SK-N-SH treated with all-trans-retinoic acid at 6 μM for 48 hours (cell line): ENCODE measurements around the gene RSAD2.

Experiments used
- ATAC-seq: fragments of 200-7000 bp; cut with Tn5 transposase; 3 replicates; pipeline ENCODE4 v1.9.1; 2020; ENCODE audit warnings: mild to moderate bottlenecking, moderate library complexity
- BACH2 ChIP-seq: fragments of 250-450 bp; sonication (Bioruptor Pico); IDR thresholded peaks from 2 replicates; pipeline ENCODE4 v1.9.0; 2021; ENCODE audit warnings: mild to moderate bottlenecking, borderline replicate concordance
- CREB5 ChIP-seq: fragments of 250-450 bp; sonication (Bioruptor Pico); IDR thresholded peaks from 2 replicates; pipeline ENCODE4 v1.5.1; 2020; ENCODE audit warnings: low read depth, mild to moderate bottlenecking, moderate library complexity
- GLIS3 ChIP-seq: fragments of 250-450 bp; sonication (Bioruptor Pico); IDR thresholded peaks from 2 replicates; pipeline ENCODE4 v1.5.0; 2020; ENCODE audit warnings: mild to moderate bottlenecking, moderate library complexity
- ISL1 ChIP-seq: fragments of 250-450 bp; sonication (Bioruptor Pico); IDR thresholded peaks from 2 replicates; pipeline ENCODE4 v2.1.2; 2022; ENCODE audit warnings: mild to moderate bottlenecking, moderate library complexity
- OSR1 ChIP-seq: fragments of 250-450 bp; sonication (Bioruptor Pico); IDR thresholded peaks from 2 replicates; pipeline ENCODE4 v1.8.0; 2022; ENCODE audit warnings: moderate library complexity, mild to moderate bottlenecking, inconsistent platforms
- PPARA ChIP-seq: fragments of 250-450 bp; sonication (Bioruptor Pico); IDR thresholded peaks from 2 replicates; pipeline ENCODE4 v1.5.0; 2020; ENCODE audit warnings: mild to moderate bottlenecking, borderline replicate concordance
- RARB ChIP-seq: fragments of 250-450 bp; sonication (Bioruptor Pico); IDR thresholded peaks from 2 replicates; pipeline ENCODE4 v1.8.0; 2021; ENCODE audit warnings: mild to moderate bottlenecking, moderate library complexity
- SNAI2 ChIP-seq: fragments of 250-450 bp; sonication (Bioruptor Pico); IDR thresholded peaks from 2 replicates; pipeline ENCODE4 v1.5.0; 2020; ENCODE audit warnings: mild to moderate bottlenecking, moderate library complexity
- TCF4 ChIP-seq: fragments of 250-450 bp; sonication (Bioruptor Pico); IDR thresholded peaks from 2 replicates; pipeline ENCODE4 v1.8.0; 2021; ENCODE audit warnings: mild to moderate bottlenecking, moderate library complexity, borderline replicate concordance
- TOX ChIP-seq: fragments of 250-450 bp; sonication (Bioruptor Pico); IDR thresholded peaks from 2 replicates; pipeline ENCODE4 v1.8.0; 2021; ENCODE audit warnings: mild to moderate bottlenecking, moderate library complexity, borderline replicate concordance
- ZC3H10 ChIP-seq: fragments of 250-450 bp; sonication (Bioruptor Pico); IDR thresholded peaks from 2 replicates; pipeline ENCODE4 v1.5.1; 2021; ENCODE audit warnings: mild to moderate bottlenecking, moderate library complexity
- ZFP3 ChIP-seq: fragments of 250-450 bp; sonication (Bioruptor Pico); IDR thresholded peaks from 2 replicates; pipeline ENCODE4 v1.5.0; 2020; ENCODE audit warnings: mild to moderate bottlenecking, moderate library complexity
- ZFP30 ChIP-seq: fragments of 450-650 bp; formaldehyde crosslinking; IDR thresholded peaks from 2 replicates; pipeline ENCODE4 v1.5.0; 2022; ENCODE audit warnings: mild to moderate bottlenecking, moderate library complexity
- ZNF565 ChIP-seq: fragments of 450-650 bp; formaldehyde crosslinking; conservative IDR thresholded peaks from 2 replicates; pipeline ENCODE4 v1.5.0; 2020; ENCODE audit warnings: low read depth, mild to moderate bottlenecking, moderate library complexity
- ZNF8 ChIP-seq: fragments of 450-650 bp; formaldehyde crosslinking; IDR thresholded peaks from 2 replicates; pipeline ENCODE4 v1.5.0; 2020; ENCODE audit warnings: mild to moderate bottlenecking, moderate library complexity
- TF ChIP-seq, protein P1 (sequence below): fragments of 250-450 bp; sonication (Bioruptor Pico); IDR thresholded peaks from 2 replicates; pipeline ENCODE4 v1.5.1; 2021; ENCODE audit warnings: mild to moderate bottlenecking, moderate library complexity
- TF ChIP-seq, protein P2 (sequence below): fragments of 250-450 bp; sonication (Bioruptor Pico); IDR thresholded peaks from 2 replicates; pipeline ENCODE4 v1.5.0; 2020; ENCODE audit warnings: mild to moderate bottlenecking, moderate library complexity
- TF ChIP-seq, protein P3 (sequence below): fragments of 250-450 bp; sonication (Bioruptor Pico); IDR thresholded peaks from 2 replicates; pipeline ENCODE4 v1.8.0; 2021; ENCODE audit warnings: low read depth, mild to moderate bottlenecking, moderate library complexity, borderline replicate concordance

RSAD2 gene

DNA sequence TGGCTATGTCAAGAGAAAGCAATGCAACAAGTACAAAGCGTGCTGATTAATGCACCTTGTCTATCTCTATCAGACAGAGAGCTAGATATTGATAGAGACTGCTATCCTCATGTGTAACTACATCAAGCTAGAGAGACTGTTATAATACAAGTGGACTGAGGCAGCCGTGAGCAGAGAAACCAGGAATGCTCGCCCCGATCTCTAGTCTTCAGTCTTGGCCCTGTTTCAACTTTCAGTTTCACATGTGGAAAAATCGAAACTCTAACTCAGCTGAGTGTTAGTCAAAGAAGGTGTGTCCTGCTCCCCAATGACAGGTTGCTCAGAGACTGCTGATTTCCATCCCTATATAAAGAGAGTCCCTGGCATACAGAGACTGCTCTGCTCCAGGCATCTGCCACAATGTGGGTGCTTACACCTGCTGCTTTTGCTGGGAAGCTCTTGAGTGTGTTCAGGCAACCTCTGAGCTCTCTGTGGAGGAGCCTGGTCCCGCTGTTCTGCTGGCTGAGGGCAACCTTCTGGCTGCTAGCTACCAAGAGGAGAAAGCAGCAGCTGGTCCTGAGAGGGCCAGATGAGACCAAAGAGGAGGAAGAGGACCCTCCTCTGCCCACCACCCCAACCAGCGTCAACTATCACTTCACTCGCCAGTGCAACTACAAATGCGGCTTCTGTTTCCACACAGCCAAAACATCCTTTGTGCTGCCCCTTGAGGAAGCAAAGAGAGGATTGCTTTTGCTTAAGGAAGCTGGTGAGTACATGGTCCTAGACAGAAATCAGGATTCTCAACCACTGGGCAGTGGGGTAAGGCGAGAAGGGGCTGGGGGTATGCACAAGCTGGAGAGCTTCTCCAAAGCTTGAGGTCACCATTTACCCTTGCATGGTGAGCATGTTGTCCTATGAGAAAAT, at the start of gene RSAD2:
Gene RSAD2, plus strand, starts transcription at position 376 of the 903 bp plus-strand sequence. Its CDS starts 24 bp downstream, at position 400.
- TF ChIP-seq TOX (CRISPR knock-in tag) (no peak), OSR1 (CRISPR knock-in tag) (no peak), ZFP30 (CRISPR knock-in tag) (no peak), ZC3H10 (CRISPR knock-in tag) (no peak), ISL1 (no peak), ZNF8 (no peak), ZNF565 (CRISPR knock-in tag) (no peak), RARB (CRISPR knock-in tag) (no peak), TCF4 (CRISPR knock-in tag) (no peak), GLIS3 (no peak)
- TF ChIP-seq, protein P1, sequence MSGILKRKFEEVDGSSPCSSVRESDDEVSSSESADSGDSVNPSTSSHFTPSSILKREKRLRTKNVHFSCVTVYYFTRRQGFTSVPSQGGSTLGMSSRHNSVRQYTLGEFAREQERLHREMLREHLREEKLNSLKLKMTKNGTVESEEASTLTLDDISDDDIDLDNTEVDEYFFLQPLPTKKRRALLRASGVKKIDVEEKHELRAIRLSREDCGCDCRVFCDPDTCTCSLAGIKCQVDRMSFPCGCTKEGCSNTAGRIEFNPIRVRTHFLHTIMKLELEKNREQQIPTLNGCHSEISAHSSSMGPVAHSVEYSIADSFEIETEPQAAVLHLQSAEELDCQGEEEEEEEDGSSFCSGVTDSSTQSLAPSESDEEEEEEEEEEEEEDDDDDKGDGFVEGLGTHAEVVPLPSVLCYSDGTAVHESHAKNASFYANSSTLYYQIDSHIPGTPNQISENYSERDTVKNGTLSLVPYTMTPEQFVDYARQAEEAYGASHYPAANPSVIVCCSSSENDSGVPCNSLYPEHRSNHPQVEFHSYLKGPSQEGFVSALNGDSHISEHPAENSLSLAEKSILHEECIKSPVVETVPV = no peak
- TF ChIP-seq, protein P2, sequence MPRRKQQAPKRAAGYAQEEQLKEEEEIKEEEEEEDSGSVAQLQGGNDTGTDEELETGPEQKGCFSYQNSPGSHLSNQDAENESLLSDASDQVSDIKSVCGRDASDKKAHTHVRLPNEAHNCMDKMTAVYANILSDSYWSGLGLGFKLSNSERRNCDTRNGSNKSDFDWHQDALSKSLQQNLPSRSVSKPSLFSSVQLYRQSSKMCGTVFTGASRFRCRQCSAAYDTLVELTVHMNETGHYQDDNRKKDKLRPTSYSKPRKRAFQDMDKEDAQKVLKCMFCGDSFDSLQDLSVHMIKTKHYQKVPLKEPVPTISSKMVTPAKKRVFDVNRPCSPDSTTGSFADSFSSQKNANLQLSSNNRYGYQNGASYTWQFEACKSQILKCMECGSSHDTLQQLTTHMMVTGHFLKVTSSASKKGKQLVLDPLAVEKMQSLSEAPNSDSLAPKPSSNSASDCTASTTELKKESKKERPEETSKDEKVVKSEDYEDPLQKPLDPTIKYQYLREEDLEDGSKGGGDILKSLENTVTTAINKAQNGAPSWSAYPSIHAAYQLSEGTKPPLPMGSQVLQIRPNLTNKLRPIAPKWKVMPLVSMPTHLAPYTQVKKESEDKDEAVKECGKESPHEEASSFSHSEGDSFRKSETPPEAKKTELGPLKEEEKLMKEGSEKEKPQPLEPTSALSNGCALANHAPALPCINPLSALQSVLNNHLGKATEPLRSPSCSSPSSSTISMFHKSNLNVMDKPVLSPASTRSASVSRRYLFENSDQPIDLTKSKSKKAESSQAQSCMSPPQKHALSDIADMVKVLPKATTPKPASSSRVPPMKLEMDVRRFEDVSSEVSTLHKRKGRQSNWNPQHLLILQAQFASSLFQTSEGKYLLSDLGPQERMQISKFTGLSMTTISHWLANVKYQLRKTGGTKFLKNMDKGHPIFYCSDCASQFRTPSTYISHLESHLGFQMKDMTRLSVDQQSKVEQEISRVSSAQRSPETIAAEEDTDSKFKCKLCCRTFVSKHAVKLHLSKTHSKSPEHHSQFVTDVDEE = no peak
- ATAC-seq = peak; percentile 76

- TF ChIP-seq CREB5 = no peak
- TF ChIP-seq, protein P2 = no peak
- TF ChIP-seq, protein P3, sequence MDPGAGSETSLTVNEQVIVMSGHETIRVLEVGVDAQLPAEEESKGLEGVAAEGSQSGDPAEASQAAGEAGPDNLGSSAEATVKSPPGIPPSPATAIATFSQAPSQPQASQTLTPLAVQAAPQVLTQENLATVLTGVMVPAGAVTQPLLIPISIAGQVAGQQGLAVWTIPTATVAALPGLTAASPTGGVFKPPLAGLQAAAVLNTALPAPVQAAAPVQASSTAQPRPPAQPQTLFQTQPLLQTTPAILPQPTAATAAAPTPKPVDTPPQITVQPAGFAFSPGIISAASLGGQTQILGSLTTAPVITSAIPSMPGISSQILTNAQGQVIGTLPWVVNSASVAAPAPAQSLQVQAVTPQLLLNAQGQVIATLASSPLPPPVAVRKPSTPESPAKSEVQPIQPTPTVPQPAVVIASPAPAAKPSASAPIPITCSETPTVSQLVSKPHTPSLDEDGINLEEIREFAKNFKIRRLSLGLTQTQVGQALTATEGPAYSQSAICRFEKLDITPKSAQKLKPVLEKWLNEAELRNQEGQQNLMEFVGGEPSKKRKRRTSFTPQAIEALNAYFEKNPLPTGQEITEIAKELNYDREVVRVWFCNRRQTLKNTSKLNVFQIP (CRISPR knock-in tag) = no peak
- TF ChIP-seq ZFP3 (CRISPR knock-in tag) = no peak
- TF ChIP-seq ZC3H10 (CRISPR knock-in tag) = no peak
- TF ChIP-seq PPARA = no peak
- TF ChIP-seq, protein P1 = no peak
- no peak for TF ChIP-seq TOX (CRISPR knock-in tag)
- no peak for TF ChIP-seq BACH2
- no peak for TF ChIP-seq SNAI2 (CRISPR knock-in tag)
- TF ChIP-seq OSR1 (CRISPR knock-in tag) = no peak
- peak; percentile 60 for ATAC-seq
Observed at GRCh38 chr2:6828299-6828584, 49.3 kb upstream of the RSAD2 start.
